ENCODE results near the gene P4HTM.

DNA sequence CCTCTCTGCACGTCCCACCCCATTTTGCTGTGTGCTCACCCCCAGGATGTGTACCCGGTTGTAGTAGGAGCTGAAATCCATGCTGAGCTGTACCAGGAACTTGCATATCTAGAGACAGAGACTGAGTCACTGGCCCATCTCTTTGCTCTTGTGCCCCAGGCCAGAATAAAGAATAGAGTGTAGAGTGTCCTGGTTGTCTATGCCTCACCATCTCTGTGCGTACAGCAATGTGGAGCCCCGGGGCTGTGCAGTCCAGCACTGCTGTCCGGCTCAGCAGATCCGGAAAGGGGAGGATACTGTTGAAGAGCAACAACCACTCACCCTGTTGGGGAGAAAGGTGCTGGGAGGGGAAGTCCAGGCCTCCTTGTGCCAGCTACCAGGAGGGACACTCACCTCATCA lies 25.7 kb downstream of the P4HTM start:
- TF ChIP-seq, protein P1, sequence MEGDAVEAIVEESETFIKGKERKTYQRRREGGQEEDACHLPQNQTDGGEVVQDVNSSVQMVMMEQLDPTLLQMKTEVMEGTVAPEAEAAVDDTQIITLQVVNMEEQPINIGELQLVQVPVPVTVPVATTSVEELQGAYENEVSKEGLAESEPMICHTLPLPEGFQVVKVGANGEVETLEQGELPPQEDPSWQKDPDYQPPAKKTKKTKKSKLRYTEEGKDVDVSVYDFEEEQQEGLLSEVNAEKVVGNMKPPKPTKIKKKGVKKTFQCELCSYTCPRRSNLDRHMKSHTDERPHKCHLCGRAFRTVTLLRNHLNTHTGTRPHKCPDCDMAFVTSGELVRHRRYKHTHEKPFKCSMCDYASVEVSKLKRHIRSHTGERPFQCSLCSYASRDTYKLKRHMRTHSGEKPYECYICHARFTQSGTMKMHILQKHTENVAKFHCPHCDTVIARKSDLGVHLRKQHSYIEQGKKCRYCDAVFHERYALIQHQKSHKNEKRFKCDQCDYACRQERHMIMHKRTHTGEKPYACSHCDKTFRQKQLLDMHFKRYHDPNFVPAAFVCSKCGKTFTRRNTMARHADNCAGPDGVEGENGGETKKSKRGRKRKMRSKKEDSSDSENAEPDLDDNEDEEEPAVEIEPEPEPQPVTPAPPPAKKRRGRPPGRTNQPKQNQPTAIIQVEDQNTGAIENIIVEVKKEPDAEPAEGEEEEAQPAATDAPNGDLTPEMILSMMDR (IDR thresholded peaks at IDR 0.05), result no peak
- TF ChIP-seq EZH2 (IDR thresholded peaks at IDR 0.05; ENCODE audit: borderline replicate concordance, insufficient read depth, low read depth, low read length, poor library complexity, severe bottlenecking), result no peak

Data from B cell (primary cell).